MM.1S (cell line): ENCODE results near the gene OSBPL2.

ENCODE experiments used
- EZH2 ChIP-seq: fragments of 300-600 bp; sonication (generic); optimal IDR thresholded peaks from 2 replicates; pipeline ENCODE3; 2017; ENCODE audit warnings: low read depth, mild to moderate bottlenecking, antibody characterized with exemption, low read length, mixed read lengths
- EZH2phosphoT487 ChIP-seq: fragments of 300-600 bp; sonication (generic); IDR thresholded peaks from 2 replicates; pipeline ENCODE4 v1.6.1; 2018; ENCODE audit warnings: antibody characterized with exemption, low read length
- TF ChIP-seq, protein P1 (sequence below): fragments of 300-600 bp; sonication (generic); IDR thresholded peaks from 2 replicates; pipeline ENCODE4 v1.5.1; 2016; ENCODE audit warnings: antibody characterized with exemption, low read length, mixed read lengths

DNA sequence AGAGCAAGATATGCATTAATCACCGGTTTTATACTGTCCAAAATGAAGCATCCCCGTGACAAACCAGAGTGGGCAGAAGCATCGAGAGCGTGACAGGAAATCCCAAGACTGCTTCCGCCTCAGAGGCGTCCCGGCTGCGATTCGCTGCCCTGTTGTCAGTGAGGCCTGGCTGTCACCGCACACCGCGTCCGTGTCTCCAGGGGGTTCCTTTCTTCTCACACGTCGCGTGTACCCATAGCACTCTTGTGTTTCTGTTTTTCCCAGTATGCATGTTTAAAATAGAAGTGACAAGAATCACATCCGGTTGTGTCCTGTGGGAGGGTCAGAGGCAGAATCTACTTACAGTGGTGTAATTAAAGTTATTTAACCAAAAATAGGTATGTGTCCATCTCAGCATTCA lies 56.2 kb downstream of the OSBPL2 start:
- TF ChIP-seq, protein P1, sequence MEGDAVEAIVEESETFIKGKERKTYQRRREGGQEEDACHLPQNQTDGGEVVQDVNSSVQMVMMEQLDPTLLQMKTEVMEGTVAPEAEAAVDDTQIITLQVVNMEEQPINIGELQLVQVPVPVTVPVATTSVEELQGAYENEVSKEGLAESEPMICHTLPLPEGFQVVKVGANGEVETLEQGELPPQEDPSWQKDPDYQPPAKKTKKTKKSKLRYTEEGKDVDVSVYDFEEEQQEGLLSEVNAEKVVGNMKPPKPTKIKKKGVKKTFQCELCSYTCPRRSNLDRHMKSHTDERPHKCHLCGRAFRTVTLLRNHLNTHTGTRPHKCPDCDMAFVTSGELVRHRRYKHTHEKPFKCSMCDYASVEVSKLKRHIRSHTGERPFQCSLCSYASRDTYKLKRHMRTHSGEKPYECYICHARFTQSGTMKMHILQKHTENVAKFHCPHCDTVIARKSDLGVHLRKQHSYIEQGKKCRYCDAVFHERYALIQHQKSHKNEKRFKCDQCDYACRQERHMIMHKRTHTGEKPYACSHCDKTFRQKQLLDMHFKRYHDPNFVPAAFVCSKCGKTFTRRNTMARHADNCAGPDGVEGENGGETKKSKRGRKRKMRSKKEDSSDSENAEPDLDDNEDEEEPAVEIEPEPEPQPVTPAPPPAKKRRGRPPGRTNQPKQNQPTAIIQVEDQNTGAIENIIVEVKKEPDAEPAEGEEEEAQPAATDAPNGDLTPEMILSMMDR: no peak
- TF ChIP-seq EZH2 (no peak), EZH2phosphoT487 (no peak)
